Kidney epithelial cell (primary cell): ENCODE results near the gene BPIFA1. TPM values are rescaled to one million over a fixed set of nuclear protein-coding genes. Genes with fewer than 3 reads are reported as not detected.

Experiments
- DNase-seq: peaks from one replicate; pipeline ENCODE4 v3.0.0-alpha.2; 2010; ENCODE audit warnings: low read depth
- H3K27me3 ChIP-seq: 2 replicates; pipeline ENCODE4 v1.6.0; 2011; ENCODE audit warnings: low read length; ENCODE audit not compliant: control insufficient read depth, insufficient read depth
- H3K36me3 ChIP-seq: 2 replicates; pipeline ENCODE4 v1.5.1; 2011; ENCODE audit warnings: low read length; ENCODE audit not compliant: control insufficient read depth, insufficient read depth
- H3K4me3 ChIP-seq: 2 replicates; pipeline ENCODE4 v1.5.1; 2011; ENCODE audit warnings: low read depth, mild to moderate bottlenecking, control low read depth, low read length
- CTCF ChIP-seq: IDR thresholded peaks from 2 replicates; pipeline ENCODE4 v1.5.1; 2011; ENCODE audit warnings: mild to moderate bottlenecking, moderate library complexity, low read length, control low read depth, inconsistent platforms; ENCODE audit not compliant: insufficient read depth, poor library complexity, severe bottlenecking
- total RNA-seq: library from RNA; depleted of rRNA; stranded (reverse); fragments of >200 nt; gene quantifications from 2 replicates; pipeline ENCODE4 v1.2.3, GENCODE V29; 2015

BPIFA1 gene
- total RNA-seq, 1 donor from 2014 or later: not detected

DNA sequence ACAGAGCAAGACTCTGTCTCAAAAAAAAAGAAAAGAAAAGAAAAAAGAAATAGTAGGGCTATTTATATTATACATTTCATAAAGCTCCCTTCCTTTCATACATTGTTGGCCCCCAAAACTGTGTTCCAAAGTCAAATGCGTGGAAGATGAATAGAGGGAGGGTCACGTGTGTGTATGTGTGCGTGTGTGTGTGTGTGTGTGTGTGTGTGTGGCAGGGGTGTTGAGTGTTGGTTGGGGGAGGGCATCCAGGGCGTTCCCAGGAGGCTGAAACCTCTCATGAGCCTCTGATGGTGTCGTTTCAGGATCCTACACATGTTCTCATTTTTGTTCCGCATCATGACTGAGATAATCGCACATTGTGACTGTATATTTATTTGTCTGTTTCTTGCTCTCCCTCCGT is 39.4 kb downstream of the BPIFA1 start:
- no peak for DNase-seq
- H3K27me3 ChIP-seq: peaks cover 6% of the 10 kb centered on the region
- no peaks in the 10 kb centered on the region for H3K36me3 ChIP-seq
- no peak overlapping the region for H3K4me3 ChIP-seq
- no peak for TF ChIP-seq CTCF

DNA sequence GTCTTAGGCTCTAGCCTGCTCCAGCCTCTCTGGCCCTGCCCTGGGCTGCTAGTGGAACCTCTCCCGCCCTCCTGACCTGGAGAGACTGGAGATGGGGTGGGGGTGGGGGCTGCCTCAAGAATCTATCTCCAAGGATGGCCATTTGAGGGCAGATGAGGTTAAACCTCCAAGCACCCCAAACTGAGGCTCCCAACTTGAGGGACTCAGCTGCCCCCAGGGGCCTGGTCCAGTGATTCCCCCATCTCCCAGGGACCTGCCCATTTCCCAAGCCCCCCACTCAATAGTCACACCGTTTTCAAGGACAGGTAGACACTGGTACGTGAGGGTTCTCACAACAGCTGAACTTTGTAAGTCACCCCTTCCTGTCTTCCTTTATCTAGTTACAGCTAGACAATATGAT is 40.1 kb downstream of the BPIFA1 start:
- no peak for TF ChIP-seq CTCF
- DNase-seq: no peak
- no peaks in the 10 kb centered on the region for H3K36me3 ChIP-seq
- H3K27me3 ChIP-seq: peaks cover 6% of the 10 kb centered on the region
- no peak overlapping the region for H3K4me3 ChIP-seq

DNA sequence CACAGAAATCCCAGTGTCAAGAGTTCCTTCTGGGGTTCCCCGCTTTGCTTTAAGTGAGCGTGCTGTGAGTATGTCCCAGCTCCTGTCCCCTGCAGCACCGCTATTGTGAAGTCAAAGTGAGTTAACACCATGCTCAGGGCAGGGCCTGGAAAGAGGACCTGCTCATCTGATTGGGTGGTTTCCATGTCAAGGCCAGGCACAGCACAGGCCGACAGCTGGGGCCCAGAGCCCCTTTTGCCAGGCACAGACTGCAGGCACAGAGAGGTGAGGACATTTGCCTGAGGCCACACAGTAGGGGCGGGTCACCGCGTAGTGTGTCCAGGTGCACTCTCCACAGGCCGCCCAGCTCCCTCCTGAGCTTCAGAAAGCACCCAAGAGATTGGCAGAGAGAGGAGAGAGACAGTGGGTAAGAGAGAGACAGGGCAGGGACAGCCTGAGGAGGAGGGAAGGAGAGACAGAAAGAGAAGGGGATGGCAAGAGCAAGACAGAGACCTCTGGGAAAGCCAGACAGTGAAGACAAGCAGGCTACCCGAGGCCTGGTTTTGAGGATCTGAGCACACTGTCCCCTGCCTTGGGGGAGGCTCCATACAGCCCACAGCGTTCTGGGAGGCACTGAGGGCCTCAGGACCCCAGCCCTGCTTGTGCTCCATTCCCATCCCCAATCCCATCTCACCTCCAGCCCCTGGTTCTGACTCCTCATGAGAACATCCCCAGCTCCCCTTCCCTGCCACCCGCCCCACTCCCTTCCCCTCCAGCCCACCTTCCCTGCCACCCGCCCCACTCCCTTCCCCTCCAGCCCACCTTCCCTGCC is 40.7 kb downstream of the BPIFA1 start:
- no peak for TF ChIP-seq CTCF
- Histone ChIP-seq H3K27me3 (peaks cover 6% of the 10 kb centered on the region), H3K36me3 (no peaks in the 10 kb centered on the region), H3K4me3 (no peak overlapping the region)
- no peak for DNase-seq

DNA sequence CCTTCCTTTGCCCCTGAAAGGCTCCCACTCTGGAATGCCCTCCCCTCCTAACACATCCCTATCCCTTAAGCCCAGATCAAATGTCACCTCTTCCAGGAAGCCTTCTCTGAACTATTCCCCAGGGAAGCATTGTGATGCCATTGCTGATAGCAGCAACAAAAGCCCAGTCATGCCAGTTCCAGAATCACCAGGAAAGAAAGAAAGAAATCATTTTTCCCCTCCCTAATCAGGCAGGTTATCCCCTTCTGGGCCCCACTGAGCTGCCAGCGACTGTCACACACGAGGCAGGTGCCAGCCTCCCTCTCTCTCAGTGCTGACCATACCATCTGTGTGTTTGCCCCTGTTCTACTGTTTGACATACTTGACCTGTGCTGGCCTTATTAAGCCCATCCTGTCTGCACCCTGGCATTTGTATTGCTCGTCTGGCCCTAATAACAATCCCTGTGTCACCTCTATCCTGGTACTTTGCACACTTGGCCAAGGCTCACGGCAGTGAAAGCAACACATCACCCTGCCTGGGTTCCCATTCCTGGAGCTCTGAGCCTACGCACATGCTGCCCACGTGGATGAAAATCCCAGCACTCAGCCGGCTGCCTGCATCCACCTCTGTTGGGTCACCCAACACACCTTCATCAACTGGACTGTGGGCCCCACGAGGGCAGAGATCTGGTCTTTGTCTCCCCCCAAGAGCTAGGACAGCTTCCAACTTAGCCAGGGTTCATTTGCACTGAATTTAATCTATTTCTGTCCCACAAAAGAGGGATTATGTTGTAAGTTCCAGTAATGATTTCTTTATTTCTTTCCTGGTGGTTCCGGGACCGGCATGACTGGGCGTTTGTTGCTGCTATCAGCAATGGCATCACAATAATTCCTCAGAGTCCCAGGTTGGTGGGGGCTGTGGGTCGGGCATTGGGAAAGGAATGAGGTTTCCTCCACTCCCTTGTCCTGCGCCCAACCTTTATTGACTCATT is 42.0 kb downstream of the BPIFA1 start:
- H3K27me3 ChIP-seq: peaks cover 6% of the 10 kb centered on the region
- no peak overlapping the region for H3K4me3 ChIP-seq
- no peaks in the 10 kb centered on the region for H3K36me3 ChIP-seq
- no peak for TF ChIP-seq CTCF
- no peak for DNase-seq

- Histone ChIP-seq H3K27me3 (peaks cover 6% of the 10 kb centered on the region), H3K36me3 (no peaks in the 10 kb centered on the region), H3K4me3 (no peak overlapping the region)
- TF ChIP-seq CTCF: no peak
- DNase-seq: no peak
These were observed 42.9 kb downstream of the BPIFA1 start for GRCh38 chr20:33278700-33279099.
